HG02885 (cell line): ENCODE results near the gene GPHA2.

Experiments used
- ATAC-seq: cut with Tn5 transposase; IDR thresholded peaks from one replicate; pipeline ENCODE4 v1.9.1; 2021; ENCODE audit warnings: mild to moderate bottlenecking; ENCODE audit not compliant: unreplicated experiment, poor library complexity

GPHA2 gene

DNA sequence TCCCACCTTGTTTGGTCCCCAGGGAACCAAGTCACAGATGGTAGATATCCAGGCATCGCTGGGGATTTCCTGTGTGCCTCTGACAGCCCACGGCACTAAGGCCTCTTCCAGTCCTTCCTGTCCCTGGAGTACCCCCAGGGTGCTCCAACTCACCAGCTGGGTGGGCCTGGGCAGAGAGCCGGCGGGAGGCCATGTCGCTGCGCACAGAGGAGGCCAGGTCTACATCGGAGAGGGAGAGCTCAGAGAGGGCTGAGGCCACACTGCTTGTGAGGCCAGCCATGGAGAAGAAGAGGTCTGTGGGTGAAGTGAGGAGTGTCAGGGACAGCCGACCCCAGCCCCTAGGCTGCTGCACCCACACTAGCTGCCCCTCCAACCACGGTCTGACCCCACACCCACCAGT, 24.0 kb downstream of the GPHA2 start:
- ATAC-seq, result no peak

DNA sequence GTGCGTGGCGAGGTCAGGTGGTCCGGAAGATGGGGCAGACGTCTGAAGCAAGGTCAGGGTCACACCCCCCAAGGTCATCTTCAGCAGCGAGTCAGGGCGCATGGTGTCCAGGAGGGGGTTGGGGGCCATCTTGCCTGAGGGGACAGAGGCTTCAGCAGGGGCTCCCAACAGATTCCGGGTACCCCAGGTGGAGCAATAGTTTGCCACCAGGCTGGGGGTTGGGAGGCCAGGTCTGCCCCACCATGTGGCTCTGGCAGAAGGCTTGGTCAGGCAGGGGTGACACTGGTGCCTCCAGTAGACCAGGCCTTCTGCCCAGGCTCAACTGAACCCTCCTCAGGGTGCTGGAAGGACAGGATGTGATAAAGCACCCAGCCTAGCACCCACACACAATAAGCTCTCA, 24.6 kb downstream of the GPHA2 start:
- no peak for ATAC-seq

DNA sequence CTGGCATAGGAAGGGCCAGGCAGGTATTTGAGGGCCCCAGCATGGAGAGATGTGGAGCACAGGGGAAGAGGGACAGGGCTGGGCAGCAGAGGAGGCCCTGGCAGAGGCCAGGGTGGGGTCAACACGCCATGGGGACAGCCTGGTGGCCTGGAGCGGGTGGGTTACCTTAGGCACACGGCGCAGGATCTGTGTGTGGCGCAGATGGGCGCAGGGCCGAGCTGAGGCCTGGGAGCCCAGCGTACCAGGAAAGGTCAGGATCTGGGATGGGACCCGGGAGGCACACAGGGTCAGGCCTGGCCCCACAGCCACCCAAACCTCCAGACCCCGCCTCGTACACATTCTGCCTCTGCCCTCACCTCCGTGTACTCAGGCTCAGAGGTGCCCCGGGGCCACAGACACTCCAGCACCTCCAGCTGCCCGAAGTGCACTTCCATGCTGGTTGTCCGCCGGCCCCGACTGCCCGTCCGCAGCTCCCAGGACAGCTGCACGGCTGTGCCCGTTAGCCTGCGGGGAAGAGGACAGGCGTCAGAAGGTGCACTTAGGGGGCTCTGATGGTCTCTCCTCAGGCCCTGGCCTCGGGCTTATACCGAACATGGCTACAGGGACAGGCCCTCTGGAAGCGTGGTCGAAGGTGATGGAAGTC, 25.1 kb downstream of the GPHA2 start:
- no peak for ATAC-seq

DNA sequence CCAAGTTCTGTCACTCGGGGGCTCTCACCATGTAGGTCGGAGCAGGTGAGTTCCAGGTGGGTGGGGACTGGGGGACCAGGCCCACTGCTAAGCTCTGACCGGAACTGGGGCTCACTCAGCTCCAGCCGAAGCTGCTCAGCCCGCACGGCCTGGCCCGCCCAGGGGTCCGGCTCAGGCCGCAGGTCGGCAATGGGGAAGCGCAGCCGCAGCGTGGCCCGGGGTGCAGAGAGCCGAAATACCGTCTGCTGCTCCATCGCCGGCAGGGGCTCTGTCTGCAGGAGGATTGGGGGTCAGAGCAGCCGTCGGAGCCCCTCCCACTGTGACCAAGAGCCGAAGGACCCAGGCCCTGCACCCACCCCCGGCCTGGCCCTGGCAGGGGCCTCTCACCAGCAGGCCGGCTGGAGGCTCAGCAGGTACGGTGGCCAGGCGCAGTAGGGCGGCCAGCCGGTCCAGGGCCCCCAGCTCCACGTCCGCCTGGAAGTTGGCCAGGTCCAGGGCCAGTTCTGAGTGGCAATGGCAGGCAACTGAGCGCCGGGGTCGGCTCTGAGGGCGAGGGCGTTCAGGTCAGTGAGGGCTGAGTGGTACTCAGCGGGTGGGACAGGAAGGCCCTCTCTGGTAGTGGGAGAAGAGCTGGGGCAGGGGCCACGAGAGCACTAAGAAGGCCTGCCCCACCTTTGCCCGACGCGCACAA, 25.9 kb downstream of the GPHA2 start:
- no peak for ATAC-seq

DNA sequence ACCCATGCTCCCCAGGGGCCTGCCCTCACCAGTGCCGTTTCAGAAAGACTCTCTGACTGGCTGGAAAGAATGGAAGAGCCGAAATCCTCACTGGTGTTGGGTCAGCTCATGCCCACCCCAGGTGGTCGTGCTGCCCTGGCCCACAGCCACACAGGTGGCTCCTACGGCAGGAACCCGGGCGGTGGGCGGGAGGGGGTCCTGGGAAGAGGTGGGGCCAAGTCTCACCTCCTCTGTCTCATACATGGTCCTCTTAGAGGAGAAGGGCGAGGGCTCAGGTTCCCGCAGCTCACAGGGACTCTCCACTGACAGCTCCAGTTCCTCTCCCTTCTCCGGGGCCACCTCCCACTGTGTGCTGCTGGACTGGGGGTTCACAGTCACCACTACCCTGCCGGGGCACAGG, 26.9 kb downstream of the GPHA2 start:
- no peak for ATAC-seq

DNA sequence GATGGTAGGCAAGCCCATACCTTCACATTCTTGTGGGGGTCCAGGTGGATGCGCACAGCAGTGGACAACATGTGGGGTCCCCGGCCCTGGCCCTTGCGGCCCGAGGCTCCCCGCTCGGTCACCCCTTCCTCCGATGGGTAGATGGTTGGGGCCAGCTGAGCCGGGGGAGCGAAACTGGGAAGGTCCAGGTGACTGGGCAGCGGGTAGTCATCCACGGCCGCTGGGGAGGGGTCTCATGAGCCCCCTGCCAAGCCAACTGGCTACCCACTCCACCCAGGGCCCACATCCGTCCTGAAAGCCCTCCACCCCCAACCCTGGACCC, 29.4 kb downstream of the GPHA2 start:
- ATAC-seq, result no peak

DNA sequence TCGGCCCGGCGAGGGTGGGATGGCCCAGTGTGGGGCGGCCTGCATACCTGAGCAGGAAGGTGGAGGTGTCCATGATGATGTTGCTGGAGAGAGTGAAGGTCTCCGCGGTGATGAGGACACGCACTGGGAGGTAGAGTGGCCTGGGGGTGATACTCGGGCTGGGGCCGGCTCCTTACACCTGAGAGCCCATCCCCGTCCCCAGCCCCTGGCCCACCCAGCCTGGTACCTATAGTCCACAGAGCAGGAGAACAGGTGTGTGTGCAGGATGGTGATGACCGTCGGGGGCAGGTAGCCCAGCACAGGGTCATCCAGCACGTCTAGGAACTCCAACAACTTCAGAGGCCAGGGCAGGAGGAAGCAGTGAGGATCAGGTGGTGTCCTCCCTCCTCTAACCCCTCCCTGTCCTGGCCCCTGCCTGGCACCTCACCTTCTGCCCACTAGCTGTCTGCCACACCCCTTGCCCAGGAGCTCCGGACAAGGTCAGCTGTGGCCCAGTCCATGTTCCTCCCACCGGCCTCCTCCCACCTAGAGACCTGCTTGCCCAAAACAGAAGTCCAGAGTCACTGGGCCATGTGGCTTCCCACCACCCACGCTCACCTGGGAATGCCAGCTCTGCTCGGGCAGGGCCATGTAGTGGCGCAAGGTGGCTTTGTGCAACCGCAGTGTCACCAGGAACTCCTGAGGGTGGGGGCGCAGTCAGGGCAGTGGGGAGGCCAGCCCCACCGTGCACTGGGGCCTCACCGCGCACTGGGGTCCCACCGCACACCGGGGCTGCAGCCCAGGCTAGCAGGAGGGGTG, 30.0 kb downstream of the GPHA2 start:
- no peak for ATAC-seq

DNA sequence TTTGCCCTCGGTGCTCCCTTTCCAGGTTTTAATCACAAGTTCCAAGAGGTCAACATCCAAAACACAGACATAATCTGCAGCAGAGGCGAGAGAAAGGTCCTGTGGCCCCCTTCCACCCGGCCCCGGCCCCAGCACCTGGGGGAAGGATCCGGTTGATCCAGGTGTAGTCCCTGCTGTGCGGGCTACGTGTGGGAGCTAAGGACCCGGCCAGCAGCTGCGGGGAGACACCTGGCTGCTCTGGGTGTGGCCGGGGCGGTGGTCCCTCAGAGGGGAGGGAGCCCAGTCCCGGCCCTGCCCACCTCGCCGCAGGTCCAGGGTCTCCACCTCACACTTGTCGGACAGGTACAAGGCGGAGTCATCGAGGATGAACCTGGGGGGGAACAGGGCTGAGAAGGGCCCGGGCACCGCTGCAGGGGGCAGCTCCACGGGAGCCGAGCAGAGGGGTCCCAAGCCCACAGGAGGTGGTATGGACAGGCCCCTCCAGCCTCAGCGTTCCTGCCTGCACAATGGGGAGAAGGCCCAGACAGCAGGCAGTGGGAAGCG, 32.3 kb downstream of the GPHA2 start:
- ATAC-seq, result no peak

DNA sequence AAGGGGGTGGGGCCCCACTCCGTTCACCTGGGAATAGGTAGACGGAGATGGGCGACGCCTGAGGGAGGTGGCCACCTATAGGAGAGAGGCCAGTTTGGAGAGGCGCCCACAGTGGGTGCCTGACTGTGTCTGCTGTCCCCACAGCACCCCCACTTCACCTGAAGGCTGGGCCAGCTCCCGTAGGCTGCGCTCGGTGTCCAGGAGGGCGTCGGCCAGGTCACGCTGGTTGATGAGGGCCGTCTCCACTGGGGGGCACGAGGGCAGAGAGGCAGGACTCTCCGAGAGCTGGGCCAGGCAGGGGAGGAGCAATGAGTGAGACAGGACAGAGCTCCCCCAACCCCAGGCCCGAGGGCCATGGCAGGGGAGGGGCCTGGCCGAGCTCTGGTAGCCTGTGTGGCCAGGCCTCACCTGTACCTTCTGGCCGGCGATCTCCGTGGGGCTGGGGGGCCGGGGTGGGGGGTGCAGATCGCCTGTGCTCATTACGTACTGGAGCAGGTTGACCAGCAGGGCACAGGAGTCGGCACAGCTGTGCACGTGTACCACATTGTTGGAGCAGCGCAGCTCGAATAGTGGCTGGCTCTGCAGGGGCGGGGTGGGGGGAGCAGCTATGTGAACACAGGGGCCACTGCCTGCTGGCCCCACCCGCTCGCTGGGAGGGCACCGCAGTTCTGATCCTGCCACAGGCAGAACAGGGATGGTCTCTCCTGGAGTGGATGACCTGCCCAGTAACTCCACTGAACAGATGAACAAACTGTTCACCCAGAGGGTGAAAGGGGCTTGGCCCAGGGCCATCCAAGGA, 33.4 kb downstream of the GPHA2 start:
- no peak for ATAC-seq

DNA sequence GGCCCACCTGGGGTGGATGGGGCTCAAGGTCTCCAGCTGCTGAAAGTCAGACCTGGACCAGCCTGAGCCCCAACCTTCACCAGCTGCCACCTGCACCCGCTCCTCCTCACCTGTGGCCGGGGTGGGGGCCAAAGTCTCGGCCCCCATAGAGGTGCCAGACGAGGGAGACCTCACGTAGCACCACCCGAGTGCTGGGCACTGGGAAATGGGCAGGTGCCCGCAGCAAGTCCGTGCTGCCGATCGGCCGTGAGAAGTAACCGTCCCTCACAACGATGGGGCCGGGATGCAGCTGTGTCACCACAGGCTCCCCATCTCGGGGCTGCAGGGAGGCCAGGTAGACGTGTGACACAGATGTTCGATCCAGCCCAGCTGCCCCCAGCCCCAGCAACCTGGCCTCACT, 34.9 kb downstream of the GPHA2 start:
- no peak for ATAC-seq

DNA sequence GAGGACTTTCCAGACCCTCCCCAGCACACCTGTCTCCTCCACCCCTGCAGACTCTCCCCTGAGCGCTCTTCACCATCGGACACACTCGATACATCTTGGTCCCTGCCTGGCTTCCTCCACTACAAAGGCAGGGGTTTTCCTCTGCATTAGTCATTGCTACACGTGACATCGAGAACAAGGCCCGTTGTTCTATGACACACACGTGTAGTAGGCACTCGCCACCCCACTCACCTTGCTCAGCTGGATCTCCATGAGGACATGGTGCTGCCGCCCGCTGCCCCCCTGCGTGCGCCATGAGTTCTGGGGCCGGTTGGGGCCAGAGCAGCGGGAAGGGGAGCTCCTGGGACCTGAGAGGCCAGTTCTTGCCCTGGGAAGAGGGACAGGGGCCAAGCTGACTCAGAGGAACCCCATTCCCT, 35.4 kb downstream of the GPHA2 start:
- ATAC-seq, result no peak

DNA sequence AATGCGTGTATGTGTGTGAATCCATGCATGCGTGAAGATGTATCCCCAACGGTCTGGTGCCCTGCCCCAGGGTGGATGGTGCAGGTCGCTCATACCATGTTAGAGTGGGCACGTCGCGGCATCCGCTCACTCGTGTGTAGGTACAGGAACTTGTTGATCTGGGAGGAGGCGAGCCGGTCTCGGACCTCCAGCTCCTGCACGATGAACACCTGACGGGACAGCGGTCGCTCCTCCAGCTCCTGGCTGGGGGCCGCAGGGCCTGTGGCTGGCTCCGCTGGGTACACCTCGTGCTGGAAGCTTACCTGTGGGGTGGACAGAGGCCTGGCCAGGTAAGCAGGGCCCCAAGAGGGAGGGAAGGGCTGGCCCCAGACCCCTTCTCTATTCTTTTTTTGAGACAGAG, 37.2 kb downstream of the GPHA2 start:
- ATAC-seq, result no peak

DNA sequence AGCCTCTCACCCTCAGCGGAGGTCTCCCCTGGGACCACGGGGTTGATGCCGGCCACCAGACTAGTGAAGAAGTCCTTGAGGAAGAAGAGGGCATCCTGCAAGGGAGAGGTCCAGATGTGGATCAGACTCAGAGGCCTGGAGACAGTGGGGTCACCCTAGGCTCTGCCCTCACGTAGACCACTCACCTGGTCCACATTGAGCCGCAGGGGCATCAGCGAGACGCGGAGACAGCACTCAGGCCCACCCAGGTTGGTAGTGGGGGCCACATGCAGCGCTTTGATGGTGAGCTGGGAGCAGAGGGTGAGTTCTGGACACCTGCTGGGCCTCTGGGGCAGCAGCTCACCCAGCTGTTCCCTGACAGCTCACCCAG, 37.6 kb downstream of the GPHA2 start:
- no peak for ATAC-seq

DNA sequence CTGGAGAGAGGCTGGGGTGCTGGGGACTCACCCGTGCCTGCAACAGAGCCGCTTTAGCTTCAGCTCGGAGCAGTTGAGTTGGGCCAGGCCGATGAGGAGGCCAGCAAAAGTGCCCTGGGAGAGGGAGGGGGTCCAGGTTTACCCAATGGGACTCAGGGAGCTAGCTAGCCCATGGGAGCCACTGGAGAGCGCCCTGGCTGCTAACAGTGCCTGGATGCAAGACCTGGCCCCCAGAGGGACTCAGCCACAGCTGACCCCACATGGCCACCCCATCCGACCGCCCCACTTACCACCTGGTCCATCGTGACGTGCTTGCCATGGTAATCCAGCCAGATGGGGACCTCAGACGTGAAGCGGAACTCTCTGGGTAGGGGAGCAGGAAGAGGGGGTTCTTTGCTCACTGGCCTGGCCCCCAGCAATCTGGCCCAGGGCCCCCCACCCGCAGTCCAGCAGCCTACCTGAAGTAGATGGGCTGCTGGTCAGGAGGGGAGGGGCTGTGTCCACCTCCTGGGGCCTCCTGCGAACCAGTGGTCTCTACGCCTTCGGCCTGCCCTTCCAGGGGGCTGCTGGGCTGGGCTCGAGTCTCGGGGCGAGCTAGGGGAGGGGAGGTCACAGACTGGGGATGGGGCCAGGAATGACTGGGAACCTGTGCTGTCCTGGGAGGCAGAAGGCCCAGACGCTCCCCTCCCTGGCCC, 38.2 kb downstream of the GPHA2 start:
- ATAC-seq, result no peak

DNA sequence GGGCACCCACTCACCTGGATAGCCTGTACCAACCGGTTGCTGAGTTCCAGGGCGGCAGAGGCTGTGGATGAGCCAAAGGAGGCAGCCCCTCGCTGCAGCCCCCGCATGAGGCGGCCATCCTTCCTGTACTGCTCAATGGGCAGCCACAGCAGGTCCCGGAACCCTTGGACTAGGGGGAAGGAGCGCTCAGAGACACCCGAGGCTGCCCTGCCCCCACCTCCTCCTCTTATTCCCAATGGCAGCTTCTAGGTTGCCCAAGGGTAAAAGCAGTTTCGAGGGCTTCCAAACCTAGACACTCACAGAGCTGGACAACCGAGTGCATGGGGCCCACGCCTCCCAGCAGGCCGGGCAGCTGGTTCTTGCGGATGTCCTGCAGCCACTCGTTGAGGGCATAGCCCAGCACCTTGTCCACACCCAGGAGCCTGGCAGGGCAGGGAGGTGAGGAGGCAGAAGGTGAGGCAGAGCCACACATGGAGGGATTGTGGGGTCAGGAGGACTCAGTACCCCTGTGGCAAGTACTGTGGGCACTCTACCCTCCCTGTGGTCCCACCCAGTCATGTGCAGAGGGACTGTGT, 39.2 kb downstream of the GPHA2 start:
- ATAC-seq, result no peak

DNA sequence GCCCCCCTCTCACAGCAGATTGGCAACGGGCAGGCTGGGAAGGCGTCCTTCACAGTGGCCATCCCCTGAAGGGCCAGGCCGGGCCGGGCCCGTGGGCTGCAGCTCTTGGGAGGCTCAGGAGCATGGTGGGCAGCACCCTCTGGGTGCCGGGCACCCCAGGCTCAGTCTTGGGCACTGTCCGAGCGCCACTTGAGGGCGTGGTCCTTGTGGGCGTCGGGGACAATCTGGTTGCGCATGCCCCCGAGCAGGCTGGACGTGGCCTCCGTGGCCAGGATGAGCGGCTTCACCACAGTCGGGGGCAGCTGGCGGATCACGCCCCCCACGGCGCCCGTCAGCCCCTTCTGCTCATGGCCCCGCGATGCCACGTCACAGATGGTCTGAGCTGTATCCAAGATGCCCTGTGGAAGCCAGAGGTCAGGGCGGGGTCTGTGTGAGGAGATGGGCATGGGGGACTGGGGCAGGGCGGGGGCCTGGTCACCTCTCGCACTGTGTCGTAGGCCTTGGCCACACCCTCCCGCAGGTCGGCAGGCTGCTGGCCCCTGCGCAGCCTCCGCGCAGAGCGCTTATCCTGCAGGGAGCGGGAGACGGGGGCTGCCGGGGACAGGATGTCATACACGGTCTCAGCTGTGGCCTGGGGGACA, 40.8 kb downstream of the GPHA2 start:
- ATAC-seq, result no peak

DNA sequence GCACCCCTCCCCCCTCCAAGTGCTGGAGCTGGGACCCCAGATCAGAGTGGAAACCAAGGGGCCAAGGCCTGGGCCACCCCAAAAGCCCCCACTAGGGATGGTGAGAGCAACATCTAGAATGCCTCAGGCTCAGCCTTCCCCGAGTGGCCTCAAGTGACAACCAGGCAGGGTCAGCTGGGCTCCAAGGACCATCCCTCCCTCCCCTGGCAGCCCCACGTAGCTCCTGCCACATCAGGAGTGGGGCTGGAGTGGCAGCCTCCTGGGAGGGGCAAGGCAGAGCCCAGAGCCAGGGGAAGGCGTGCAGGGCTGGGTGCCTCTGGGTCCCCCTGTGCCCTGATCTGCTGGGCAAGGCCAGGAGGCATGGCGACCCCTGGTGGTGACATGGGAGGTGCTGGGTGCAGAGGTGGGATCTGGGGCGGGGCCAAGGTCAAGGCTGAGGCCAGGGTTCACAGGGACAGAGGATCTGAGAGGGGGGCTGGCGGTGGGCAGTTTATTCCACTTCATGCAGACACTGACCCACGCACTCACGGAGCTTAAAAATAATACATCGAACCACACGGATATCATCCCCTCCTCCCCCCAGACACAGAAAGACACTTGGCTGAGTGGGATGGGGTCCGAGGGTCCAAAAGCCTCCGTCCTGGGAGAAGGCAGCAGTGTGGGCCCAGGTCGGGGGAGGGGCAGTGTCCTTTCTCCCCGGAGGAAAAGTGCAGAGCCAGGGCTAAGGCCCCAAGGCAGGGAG, 41.5 kb downstream of the GPHA2 start:
- ATAC-seq, result peak; percentile 57

DNA sequence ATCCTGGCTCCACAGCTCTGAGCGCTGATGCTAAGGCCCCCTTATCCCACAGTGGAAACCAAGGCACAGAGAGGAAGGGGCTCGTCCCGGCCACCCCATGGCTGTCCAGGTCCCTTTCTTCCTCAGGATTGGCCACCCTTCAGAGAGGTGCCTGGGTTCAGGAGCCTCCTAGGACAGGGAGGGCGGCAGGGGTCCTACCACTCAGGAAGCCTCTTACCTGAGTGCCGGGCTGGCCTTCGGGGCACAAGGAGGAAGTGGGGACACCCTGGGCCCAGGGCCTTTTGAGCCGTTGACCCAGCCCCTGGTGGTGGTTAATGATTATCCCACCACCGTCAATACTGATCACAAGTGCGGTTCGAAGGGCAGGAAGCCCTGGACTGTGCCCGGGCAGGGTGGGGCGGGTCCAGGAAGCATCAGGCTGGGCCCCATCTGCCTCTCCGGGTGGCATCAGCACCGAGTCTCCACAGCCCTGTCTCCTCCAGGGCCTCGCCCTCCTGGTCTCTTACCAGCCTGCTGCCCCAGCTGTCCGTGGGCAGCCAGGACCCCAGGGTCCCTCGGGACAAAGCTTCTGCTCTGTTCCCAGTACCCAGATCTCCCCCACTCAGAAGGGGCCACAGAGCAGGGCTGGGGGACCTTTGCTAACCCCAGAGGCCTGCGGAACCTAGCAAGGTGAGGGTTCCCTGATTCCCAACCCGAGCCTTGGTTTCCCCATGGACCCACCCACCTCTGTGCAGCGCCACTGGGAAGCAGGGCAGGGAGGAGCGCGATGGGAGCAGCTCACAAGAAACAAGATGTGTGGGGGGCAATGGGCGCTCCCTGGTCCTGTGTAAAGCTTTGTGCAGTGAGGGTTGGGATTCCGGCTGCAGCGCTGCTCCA, 42.3 kb downstream of the GPHA2 start:
- no peak for ATAC-seq
